KBM-7 (cell line): ENCODE data around the gene KLHL29.
A peak's percentile ranks its signal among the peaks of the same experiment; 100 is the strongest.
"Not testable (repeated sequence)": the region's sequence is repeated elsewhere in the genome, so short reads cannot be mapped to it uniquely, and the experiment has no call there.

Experiments
- DNase-seq: peaks from one replicate; pipeline ENCODE4 v3.0.0-alpha.2; 2015
- in situ Hi-C: fragments of 300-500 bp; cut with MboI; formaldehyde crosslinking; loops from 2 replicates; pipeline ENCODE4 v1.14.3; 2020; ENCODE audit warnings: low sequenced_read_pairs, low pct_unique_long_range_greater_than_20kb, mixed read lengths

The KLHL29 gene

GRCh38 chr2:23718931-23719700, 334.1 kb downstream of the KLHL29 start:
- DNase-seq = no peak
- in situ Hi-C loops = no loop called here

DNA sequence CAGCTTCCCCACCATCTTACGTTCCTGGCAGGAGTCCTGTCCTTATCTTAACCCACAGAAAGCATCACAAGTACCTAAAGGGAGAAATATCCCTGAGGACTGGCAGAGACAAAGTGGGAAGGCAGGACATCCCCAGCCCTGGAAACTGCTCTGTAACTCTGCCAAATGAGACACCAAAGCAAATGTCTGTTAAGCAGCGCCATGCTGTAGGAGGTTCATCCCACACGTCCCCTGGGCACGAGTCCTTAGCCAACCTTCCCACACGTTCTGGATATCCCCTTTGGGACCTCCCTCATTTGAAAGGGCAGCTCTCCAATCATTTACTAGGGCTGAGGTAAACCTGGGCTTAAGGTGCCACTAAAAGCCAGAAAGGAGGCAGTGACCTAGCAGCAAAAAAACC, 334.7 kb downstream of the KLHL29 start:
- in situ Hi-C loops = no loop called here
- no peak for DNase-seq

- in situ Hi-C loops = no loop called here
- no peak for DNase-seq
Observed at GRCh38 chr2:23720705-23721453, 335.9 kb downstream of the KLHL29 start.

- no peak for DNase-seq
- in situ Hi-C loops = no loop called here
Observed at GRCh38 chr2:23721454-23721826, 336.5 kb downstream of the KLHL29 start.

DNA sequence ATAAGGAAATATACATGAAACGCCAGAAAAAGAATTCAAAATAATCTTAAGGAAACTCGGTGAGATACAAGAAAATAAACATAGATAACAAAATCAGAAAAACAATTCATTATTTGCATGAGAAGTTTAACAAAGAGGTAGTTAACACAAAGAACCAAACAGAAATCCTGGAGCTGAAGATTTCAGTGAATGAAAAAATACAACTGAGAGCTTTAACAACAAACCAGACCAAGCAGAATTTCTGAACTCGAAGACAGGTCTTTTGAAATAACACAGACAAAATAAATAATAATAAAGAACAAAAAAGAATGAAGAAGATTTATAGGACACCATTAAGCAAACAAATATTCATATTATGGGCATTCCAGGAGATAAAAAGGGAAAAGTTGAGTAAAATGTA, 337.3 kb downstream of the KLHL29 start:
- in situ Hi-C loops = no loop called here
- DNase-seq = no peak

GRCh38 chr2:23723029-23723428, 338.1 kb downstream of the KLHL29 start:
- DNase-seq, in situ Hi-C loops: not testable (repeated sequence)

DNA sequence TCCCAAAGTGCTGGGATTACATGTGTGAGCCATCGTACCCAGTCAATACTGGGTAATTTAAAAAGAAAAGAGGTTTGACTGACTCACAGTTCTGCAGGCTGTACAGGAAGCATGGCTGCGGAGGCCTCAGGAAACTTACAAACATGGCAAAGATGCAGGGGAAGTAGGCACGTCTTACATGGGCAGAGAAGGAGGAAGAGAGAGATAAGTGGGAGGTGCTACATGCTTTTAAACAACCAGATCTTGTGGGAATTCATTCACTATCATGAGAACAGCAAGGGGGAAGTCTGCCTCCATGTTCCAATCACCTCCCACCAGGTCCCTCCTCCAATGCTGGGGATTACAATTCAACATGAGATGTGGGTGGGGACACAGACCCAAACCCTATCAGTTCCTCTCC, 349.4 kb downstream of the KLHL29 start:
- peak; percentile 34 for DNase-seq
- in situ Hi-C loops = no loop called here

DNA sequence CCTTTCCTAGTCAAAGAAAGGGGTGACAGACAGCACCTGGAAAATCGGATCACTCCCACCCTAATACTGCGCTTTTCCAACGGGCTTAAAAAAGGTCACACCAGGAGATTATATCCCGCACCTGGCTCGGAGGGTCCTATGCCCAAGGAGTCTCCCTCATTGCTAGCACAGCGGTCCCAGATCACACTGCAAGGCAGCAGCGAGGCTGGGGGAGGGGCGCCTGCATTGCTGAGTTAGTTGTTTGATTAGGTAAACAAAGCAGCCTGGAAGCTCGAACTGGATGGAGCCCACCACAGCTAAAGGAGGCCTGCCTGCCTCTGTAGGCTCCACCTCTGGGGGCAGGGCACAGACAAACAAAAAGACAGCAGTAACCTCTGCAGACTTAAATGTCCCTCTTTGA, 351.8 kb downstream of the KLHL29 start:
- in situ Hi-C loops, DNase-seq: not testable (repeated sequence)

GRCh38 chr2:23745068-23745725, 360.2 kb downstream of the KLHL29 start:
- no peak for DNase-seq
- in situ Hi-C loops = no loop called here

DNA sequence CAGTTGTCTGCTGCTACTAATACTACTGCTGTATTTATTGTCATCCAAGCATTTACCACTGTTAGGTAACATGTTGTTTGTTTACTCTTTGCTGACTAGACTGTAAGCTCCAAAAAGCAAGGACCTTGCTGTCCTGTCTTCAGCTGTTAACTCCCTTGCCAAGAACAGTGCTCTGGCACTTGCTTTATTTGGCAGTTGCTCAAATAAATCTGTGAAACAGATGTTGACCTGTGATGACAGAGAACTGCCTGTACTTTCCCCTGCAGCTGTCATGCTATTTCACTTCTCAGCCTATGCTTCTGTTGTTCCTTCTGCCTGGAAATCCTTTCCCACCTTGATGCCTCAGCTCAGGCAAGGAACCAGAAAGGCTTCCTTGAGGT, 360.7 kb downstream of the KLHL29 start:
- in situ Hi-C loops = no loop called here
- DNase-seq = no peak

- in situ Hi-C loops = no loop called here
- no peak for DNase-seq
Observed at GRCh38 chr2:23746141-23746863, 361.3 kb downstream of the KLHL29 start.

DNA sequence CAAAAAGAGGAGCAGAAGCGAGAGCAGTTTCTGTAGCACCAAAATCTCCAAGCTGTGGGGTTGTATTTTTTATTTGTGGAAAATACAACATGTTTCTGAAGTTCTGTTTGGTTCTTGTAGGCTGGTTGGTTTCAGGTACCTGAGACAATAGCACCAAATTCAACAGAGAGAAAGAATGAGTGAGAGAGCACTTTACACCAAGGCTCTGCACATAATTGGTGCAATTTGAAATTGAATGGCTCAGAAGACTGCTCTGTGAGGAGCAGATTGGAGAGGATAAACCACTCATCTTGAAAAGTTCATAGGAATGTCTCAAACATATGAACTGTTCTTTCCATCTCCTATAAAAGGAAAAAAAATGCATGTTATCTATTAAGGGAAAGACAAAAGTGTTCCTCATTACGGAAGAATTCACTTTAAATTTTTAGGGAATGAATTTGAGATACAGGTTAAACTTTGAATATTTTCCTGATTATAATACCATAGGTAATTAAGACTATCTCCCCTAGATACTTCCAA, 366.8 kb downstream of the KLHL29 start:
- no peak for DNase-seq
- in situ Hi-C loops = no loop called here

DNA sequence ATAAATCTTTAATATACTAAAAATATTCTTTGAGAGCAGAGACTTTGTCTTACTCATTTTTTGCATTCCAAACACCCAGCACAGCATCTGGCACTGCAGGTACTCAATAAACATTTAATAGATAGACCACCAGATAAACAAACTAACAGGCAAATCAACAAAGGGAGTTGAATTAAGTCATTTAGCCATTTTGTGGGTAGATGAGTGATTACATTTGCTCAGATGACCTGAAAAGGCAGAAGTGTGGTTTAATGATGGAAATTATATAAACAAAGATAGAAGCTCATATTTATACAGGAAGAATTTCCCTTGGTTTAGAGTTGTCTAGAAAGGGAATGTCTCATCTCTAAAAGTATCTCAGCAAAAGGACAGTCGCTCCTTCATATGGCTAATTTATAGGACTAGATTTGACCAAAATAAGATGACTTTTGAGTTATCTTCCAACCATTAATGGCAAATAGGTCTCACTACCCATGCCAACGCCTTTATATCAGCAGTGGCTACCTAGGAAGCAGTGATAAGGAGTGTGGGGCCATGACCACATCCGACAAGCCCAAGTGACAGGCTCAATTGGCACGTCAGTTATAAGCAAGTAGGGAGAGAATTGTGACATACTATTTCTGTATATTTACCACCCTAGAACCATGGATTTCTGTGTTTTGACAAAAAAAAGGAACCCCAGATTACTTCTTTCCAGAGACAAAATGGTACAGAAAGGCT, 368.5 kb downstream of the KLHL29 start:
- in situ Hi-C loops = no loop called here
- DNase-seq = no peak

DNA sequence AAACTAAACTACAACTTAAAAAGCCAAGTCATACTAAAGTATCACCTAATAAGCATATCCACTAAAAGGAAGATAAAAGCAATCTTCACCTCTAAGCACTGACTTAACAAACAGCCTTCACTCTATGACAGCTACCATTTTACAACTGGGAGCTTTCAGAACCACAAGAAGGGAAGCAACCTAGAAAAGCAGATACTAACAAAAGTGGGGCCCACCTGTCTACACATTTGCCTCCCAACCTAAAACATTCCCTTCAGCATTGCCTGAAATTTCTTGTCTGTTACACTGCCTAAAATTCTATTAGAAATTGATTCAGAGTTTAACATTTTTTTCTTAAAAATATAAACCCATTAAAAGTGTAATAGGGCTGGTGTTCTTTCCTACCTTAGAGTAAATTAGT, 370.0 kb downstream of the KLHL29 start:
- no peak for DNase-seq
- in situ Hi-C loops = no loop called here

- no peak for DNase-seq
- in situ Hi-C loops = no loop called here
Observed at GRCh38 chr2:23756593-23757292, 371.8 kb downstream of the KLHL29 start.

DNA sequence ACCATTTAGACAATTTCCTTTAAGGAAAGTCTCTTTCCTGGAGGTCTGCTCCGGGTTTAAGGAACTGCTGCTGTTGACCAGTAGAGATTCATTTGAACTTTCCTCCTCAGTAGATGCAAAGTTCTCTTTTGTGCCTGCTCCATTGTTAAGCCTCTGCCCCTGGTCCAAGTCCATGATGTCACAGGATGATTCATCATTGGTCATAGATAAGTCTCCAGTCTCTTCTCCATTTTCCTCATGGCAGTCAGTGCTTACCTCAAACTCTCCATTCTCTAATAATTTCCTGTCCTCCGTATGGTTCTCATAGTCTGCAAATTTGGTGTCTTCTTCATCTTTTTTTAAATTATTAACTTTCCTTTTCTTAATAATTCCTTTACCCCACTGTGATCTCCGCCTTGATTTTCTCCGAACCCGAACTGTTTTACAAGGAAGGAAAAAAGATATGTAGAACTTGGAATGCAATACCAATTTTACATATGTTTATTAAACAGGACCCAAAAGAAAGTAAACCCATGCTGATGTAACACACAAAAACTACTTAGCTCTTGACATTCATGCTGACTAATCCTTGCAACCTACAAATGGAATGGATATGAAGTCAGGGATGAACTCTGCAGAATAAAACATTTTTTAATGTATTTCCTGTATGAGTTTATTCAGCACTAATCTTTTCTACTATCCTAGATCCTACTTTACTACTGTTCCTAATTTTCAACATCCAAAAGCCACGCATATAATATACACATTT, 372.9 kb downstream of the KLHL29 start:
- DNase-seq = no peak
- in situ Hi-C loops = no loop called here
